K562 (cell line): ENCODE data around the gene PLPPR1. TPM values are rescaled to one million over a fixed set of nuclear protein-coding genes. Genes with fewer than 3 reads are reported as not detected.

ENCODE experiments used
- ATAC-seq: fragments of 200-7000 bp; cut with Tn5 transposase; 3 replicates; pipeline ENCODE4 v1.9.1; 2020; ENCODE audit warnings: moderate library complexity
- BruUV-seq: library from RNA; stranded (reverse); fragments of 400-500 nt; replicated peaks from 2 replicates; lab custom pipeline; 2021; lab: Mats Ljungman, UMichigan
- CTCF ChIA-PET: fragments of 300-600 bp; formaldehyde crosslinking; extraction: SDS; loops from one replicate; lab custom pipeline; 2021; ENCODE audit warnings: low intra/inter-chr PET ratio; lab: Yijun Ruan, JAX
- POLR2A ChIA-PET: fragments of 300-600, 350-650 bp; sonication (Branson Sonifier 250); formaldehyde crosslinking; extraction: SDS; loops from one replicate; lab custom pipeline; 2021; ENCODE audit warnings: antibody characterized with exemption, inconsistent platforms; lab: Yijun Ruan, JAX
- DNase-seq, 4 experiments: peaks; one replicate each; pipeline versions ENCODE4 v3.0.0 to v3.0.0-alpha.2; 2011 to 2018; ENCODE audit warnings: low spot score in 3 of 4, mixed read lengths in 3 of 4; ENCODE audit errors: extremely low read depth in 1 of 4
- FAIRE-seq: peaks from 2 replicates; lab custom pipeline; 2011; peaks lifted over from hg19 to GRCh38; lab: Jason Lieb, UNC
- H2AFZ ChIP-seq: 2 replicates; pipeline ENCODE4 v1.6.0; 2011; ENCODE audit warnings: low read depth, low read length, control low read depth, inconsistent platforms
- H3K27ac ChIP-seq: fragments of 200-600 bp; 3 replicates; pipeline ENCODE4 v1.8.0; 2011; ENCODE audit warnings: low read depth, mild to moderate bottlenecking, control low read depth, inconsistent platforms, low read length, moderate library complexity, mixed read lengths; ENCODE audit errors: extremely low read depth
- H3K27me3 ChIP-seq, 2 experiments: fragments of 300-600 bp in 1 of 2; 2 replicates in 1 of 2; 3 replicates in 1 of 2; pipeline versions ENCODE4 v1.6.0 to v1.8.0; 2011; ENCODE audit warnings: inconsistent platforms in 2 of 2, low read length in 2 of 2, mild to moderate bottlenecking in 1 of 2, mixed read lengths in 1 of 2, moderate library complexity in 1 of 2; ENCODE audit not compliant: control insufficient read depth in 2 of 2, insufficient read depth in 2 of 2
- H3K36me3 ChIP-seq: fragments of 300-600 bp; 3 replicates; pipeline ENCODE4 v1.8.0; 2011; ENCODE audit warnings: mild to moderate bottlenecking, low read length, inconsistent platforms; ENCODE audit not compliant: control insufficient read depth, insufficient read depth
- H3K4me1 ChIP-seq, 2 experiments: fragments of 200-600 bp in 1 of 2; replicated peaks in 1 of 2; 2 replicates in 1 of 2; 3 replicates in 1 of 2; pipeline versions ENCODE4 v1.5.1 to v1.8.0; 2011; ENCODE audit warnings: inconsistent platforms in 2 of 2, low read length in 2 of 2, mild to moderate bottlenecking in 1 of 2, mixed read lengths in 1 of 2, moderate library complexity in 1 of 2; ENCODE audit not compliant: control insufficient read depth in 2 of 2, insufficient read depth in 2 of 2
- H3K4me2 ChIP-seq: 2 replicates; pipeline ENCODE4 v1.6.1; 2011; ENCODE audit warnings: low read length, control low read depth, inconsistent platforms, mixed read lengths; ENCODE audit not compliant: insufficient read depth
- H3K4me3 ChIP-seq: fragments of 200-600 bp; sonication (generic), shearing (Covaris generic); 2 replicates; pipeline ENCODE4 v1.5.1; 2016; ENCODE audit warnings: control low read depth, inconsistent platforms
- H3K79me2 ChIP-seq: fragments of 200-600 bp; 3 replicates; pipeline ENCODE4 v1.8.0; 2011; ENCODE audit warnings: low read length, inconsistent platforms; ENCODE audit not compliant: control insufficient read depth, insufficient read depth
- H3K9ac ChIP-seq, 2 experiments: 2 replicates each; pipeline versions ENCODE4 v1.6.0 to v1.6.1; 2011; ENCODE audit warnings: low read depth in 2 of 2, low read length in 2 of 2, control low read depth in 1 of 2, inconsistent platforms in 1 of 2, mild to moderate bottlenecking in 1 of 2, mixed read lengths in 1 of 2; ENCODE audit not compliant: insufficient read depth in 1 of 2
- H3K9me1 ChIP-seq: one replicate; pipeline ENCODE4 v1.6.0; 2011; ENCODE audit warnings: inconsistent platforms, mild to moderate bottlenecking, low read length, moderate library complexity; ENCODE audit not compliant: control insufficient read depth, insufficient read depth
- H3K9me3 ChIP-seq: replicated peaks from 2 replicates; pipeline ENCODE4 v1.5.1; 2011; ENCODE audit warnings: low read depth, low read length, inconsistent platforms; ENCODE audit not compliant: control insufficient read depth, insufficient read depth
- H4K20me1 ChIP-seq: replicated peaks from 2 replicates; pipeline ENCODE4 v1.6.1; 2011; ENCODE audit warnings: low read length, inconsistent platforms, mixed read lengths; ENCODE audit not compliant: control insufficient read depth, insufficient read depth
- HLTF ChIP-seq: fragments of 450-650 bp; IDR thresholded peaks from 2 replicates; pipeline ENCODE4 v1.6.1; 2016
- HMGN3 ChIP-seq: IDR thresholded peaks from 2 replicates; pipeline ENCODE4 v1.6.1; 2011; ENCODE audit warnings: borderline replicate concordance, low read depth, mild to moderate bottlenecking, mixed read lengths, low read length; ENCODE audit not compliant: insufficient read length; ENCODE audit errors: extremely low read depth
- LEF1 ChIP-seq: fragments of 450-650 bp; IDR thresholded peaks from 2 replicates; pipeline ENCODE4 v1.6.1; 2016; ENCODE audit warnings: mild to moderate bottlenecking
- PRDM10 ChIP-seq: fragments of 450-650 bp; IDR thresholded peaks from 2 replicates; pipeline ENCODE4 v1.6.1; 2018; ENCODE audit not compliant: partially characterized antibody
- SMAD2 ChIP-seq: fragments of 150-350 bp; IDR thresholded peaks from 2 replicates; pipeline ENCODE4 v1.6.1; 2014; ENCODE audit warnings: low read depth, mild to moderate bottlenecking, low read length
- ZBTB40 ChIP-seq, 2 experiments: fragments of 450-650 bp in 1 of 2; sonication (generic) in 1 of 2; formaldehyde crosslinking in 1 of 2; IDR thresholded peaks; 2 replicates each; pipeline versions ENCODE4 v1.7.1 to v1.9.0; 2016 to 2022; ENCODE audit warnings: inconsistent platforms in 1 of 2, mild to moderate bottlenecking in 1 of 2, missing genetic modification reagents in 1 of 2
- WGBS: fragments of 100-300 bp; shearing (Covaris generic); methylation state at CpG from one replicate; pipeline ENCODE4 v1.1.6; 2016; ENCODE audit warnings: low coverage, mixed read lengths; ENCODE audit not compliant: insufficient coverage; ENCODE audit errors: missing lambda C conversion rate; 5-methylcytosine and 5-hydroxymethylcytosine counted together
- in situ Hi-C: fragments of 300-500 bp; cut with MboI; formaldehyde crosslinking; loops from 4 replicates; pipeline ENCODE4 v1.15.0; 2018; ENCODE audit warnings: inconsistent platforms, mixed read lengths
- intact Hi-C: fragments of 100-400 bp; cut with micrococcal nuclease; formaldehyde crosslinking; loops from 2 replicates; pipeline ENCODE4 v1.14.2; 2022
- polyA plus RNA-seq, 8 experiments: library from polyadenylated mRNA; depleted of rRNA in 4 of 8; stranded (reverse) in 5 of 8; unstranded in 3 of 8; fragments of >200 nt; fragmentation: Nextera tagmentation in 2 of 8; fragmentation: Illumina TruSeq in 1 of 8; extraction: Ambion mirVana in 2 of 8; extraction: Trizol in 1 of 8; gene quantifications; 2 replicates each; pipeline versions ENCODE4 v1.2.1 to v1.2.3, GENCODE V29; 2011 to 2014; ENCODE audit warnings: inconsistent platforms in 1 of 8, missing spikeins in 1 of 8
- total RNA-seq, 7 experiments: library from RNA; depleted of rRNA in 6 of 7; stranded (reverse); fragments of >200 nt in 6 of 7; fragmentation: Illumina TruSeq in 2 of 7; extraction: Trizol in 2 of 7; gene quantifications; 2 replicates each; pipeline versions ENCODE4 v1.2.1 to v1.2.3, GENCODE V29; 2011 to 2021; ENCODE audit warnings: low replicate concordance in 1 of 7

PLPPR1 gene
- total and polyA plus RNA-seq, 9 of the 15 experiments (the other 6 are each of a cell fraction or from before 2014, with no cell fraction given) = not detected

GRCh38 chr9:101369286-101369685 lies 340.8 kb downstream of the PLPPR1 start:
- POLR2A ChIA-PET = interaction anchor here (0.9 kb wide), 1 partner anchor 29 kb away, joined by 4 read pairs; the partner anchor contains the start of genes MRPL50 and ZNF189
- CTCF ChIA-PET = no interaction called here
- Histone ChIP-seq H3K36me3 (no peaks in the 10 kb centered on the region), H3K27ac (peak overlapping the region; percentile 9; the same call in 1 of the 3 replicates), H3K9me1 (no peaks in the 10 kb centered on the region), H3K27me3 (no peaks in the 10 kb centered on the region), H3K4me2 (no peak overlapping the region), H4K20me1 (no peaks in the 10 kb centered on the region), H3K79me2 (no peaks in the 10 kb centered on the region), H2AFZ (peak overlapping the region; percentile 60), H3K4me3 (no peak overlapping the region), H3K4me1 (peaks cover 16 to 46% of the 10 kb centered on the region in 2 experiments), H3K9ac (no peak overlapping the region; a peak in 1 of 4 replicates), H3K9me3 (no peaks in the 10 kb centered on the region)
- intact Hi-C loops = no loop called here
- DNase-seq (no peak), FAIRE-seq (no peak), ATAC-seq (peak; percentile 8; the same call in 1 of the 3 replicates)
- 42% methylated on average over 2 of the region's 2 CpGs for WGBS
- in situ Hi-C loops = no loop called here
- no TSS peak for BruUV-seq
- TF ChIP-seq ZBTB40 (IDR thresholded peaks at IDR 0.05) (no peak), ZBTB40 (CRISPR knock-in tag; IDR thresholded peaks at IDR 0.05) (no peak), HLTF (no peak), PRDM10 (no peak), HMGN3 (no peak), LEF1 (no peak), SMAD2 (no peak)
